Subcutaneous adipose tissue (tissue), 4 donors: ENCODE data around the gene KRT2. TPM values are rescaled to one million over a fixed set of nuclear protein-coding genes. Genes with fewer than 3 reads are reported as not detected.

Source experiments
- CTCF ChIP-seq: fragments of 450-650 bp; IDR thresholded peaks from one replicate; pipeline ENCODE4 v1.5.1; 2016; ENCODE audit warnings: low read depth, mild to moderate bottlenecking, control low read depth, antibody characterized with exemption, moderate library complexity
- total RNA-seq, 4 donors: library from RNA; depleted of rRNA; stranded (reverse); fragments of >200 nt; gene quantifications; one replicate each; pipeline ENCODE4 v1.1.0, GENCODE V29; 2016

Gene KRT2
- total RNA-seq, 4 donors from 2014 or later, result not detected

DNA sequence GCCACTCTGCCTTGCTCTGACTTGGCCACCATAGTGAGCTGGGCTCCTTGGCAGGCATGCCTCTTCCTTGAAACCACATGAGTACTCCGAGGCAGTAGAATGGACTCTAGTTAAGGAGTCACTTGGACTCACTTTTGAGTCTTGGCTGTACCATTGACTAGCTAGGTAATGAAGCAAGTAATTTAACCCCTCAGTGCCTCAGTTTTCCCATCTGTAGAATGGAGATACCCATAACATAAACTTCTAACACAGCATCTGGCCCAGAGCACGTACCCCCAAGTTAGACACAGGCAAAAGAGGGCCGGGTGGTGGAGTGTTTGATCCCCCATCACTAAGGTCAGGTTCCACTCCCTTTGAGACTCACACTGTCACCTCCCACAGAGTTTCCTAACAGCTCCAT, 43.0 kb upstream of the KRT2 start:
- TF ChIP-seq CTCF, result no peak

DNA sequence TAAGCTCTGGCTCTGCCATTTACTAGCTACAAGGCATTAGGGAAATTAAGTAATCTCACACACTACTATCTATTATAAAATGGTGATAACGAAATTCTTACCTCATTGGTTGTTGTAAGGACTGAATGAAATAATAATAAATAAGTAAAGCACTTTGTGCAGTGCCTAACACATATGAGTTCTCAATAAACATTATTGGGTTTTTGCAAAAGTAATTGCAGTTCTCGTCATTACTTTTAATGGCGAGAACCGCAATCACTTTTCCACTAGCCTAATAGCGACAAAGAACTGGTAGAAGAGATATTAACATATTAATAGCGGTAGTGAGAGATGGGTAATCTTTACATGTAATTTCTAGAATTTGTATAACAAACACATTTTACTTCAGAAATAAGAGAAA, 42.1 kb upstream of the KRT2 start:
- no peak for TF ChIP-seq CTCF

DNA sequence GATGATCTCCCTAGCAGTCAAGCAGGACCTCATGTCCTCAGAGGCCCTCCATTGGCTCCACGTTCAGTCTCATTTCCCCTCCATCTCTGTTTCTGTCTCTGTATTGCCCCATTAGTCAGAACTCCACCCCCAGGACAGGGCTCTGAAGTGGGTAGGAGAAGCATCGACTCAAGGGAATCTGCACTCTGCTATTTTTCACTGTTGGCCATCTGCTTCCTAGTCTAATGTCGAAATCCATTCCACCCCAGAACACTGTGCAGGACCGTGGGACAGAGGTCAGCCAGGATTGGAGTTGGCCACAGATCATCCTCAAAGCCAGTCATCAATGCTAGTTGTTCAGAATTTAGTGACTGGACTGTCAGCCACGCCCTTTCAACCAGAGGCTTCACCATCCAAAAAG, 41.2 kb upstream of the KRT2 start:
- no peak for TF ChIP-seq CTCF

DNA sequence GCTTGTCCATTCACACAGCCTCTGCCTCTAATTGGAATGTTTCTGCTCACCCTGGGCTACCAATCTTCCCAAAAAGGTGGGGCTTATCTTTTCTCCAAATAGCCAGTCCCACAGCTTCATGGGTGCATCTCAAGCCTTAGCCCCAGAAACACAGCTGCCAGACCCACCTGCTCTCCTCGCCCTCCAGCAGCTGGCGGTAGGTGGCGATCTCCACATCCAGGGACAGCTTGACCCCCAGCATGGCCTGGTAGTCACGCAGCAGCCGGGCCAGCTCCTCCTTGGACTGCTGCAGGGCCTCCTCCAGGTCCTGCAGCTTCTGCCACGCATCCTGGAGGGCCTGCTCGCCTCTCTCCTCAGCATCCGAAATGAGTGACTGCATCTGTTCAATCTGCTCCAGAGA, 40.2 kb upstream of the KRT2 start:
- no peak for TF ChIP-seq CTCF

- no peak for TF ChIP-seq CTCF
Observed at GRCh38 chr12:52691841-52692150, 39.8 kb upstream of the KRT2 start.

DNA sequence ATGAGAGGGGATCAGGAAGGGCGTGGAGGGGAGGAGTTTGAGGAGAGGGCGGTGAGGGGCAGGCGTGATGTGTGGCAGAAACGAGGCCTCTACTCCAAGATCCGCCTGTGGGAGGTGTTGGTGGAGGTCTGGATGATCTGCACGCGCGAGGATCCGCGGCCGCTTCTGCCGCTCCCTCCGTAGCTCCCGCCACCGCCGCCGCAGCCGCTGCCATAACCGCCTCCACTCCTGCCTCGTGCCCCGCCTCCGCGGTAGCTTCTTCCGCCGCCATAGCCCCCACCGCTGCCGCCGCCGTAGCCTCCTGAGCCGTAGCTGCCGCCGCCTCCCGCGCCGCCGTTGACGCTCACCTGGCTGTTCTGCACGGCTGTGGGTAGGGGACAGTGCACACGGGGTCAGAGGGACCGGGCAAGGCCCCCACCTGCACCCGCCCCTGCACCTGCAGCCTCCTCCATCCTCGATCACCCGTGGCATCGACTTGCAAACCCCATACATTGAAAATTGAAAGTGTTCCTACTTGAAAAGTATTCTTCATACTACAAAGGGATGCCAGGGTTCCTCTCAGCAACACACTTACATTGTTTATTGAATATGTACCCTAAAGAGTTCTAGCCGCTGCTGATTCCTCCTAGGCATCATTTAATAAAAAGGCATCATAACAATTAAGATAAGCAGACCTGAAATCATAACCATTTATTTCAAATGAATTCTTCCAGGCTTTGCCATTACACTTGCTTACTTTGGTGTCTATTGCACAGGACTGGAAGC, 39.2 kb upstream of the KRT2 start:
- TF ChIP-seq CTCF, result no peak

GRCh38 chr12:52690351-52691075, 38.5 kb upstream of the KRT2 start:
- no peak for TF ChIP-seq CTCF
